ENCODE measurements around the gene DIABLO. TPM values are rescaled to one million over a fixed set of nuclear protein-coding genes. Genes with fewer than 3 reads are reported as not detected.
A peak's percentile ranks its signal among the peaks of the same experiment; 100 is the strongest.
"Not testable (repeated sequence)": the region's sequence is repeated elsewhere in the genome, so short reads cannot be mapped to it uniquely, and the experiment has no call there.

The DIABLO gene
- 28.1 TPM for polyA plus RNA-seq (ENCODE audit: insufficient read length)

GRCh38 chr12:122225683-122226365, at the start of gene DIABLO:
TSS of gene DIABLO (minus strand) at chr12:122226052. CDS start at chr12:122226014, 38 bp downstream.
- peak; percentile 99 for DNase-seq

GRCh38 chr12:122275459-122275858, 49.6 kb upstream of the DIABLO start:
- DNase-seq: no peak

GRCh38 chr12:122266230-122266901, 40.5 kb upstream of the DIABLO start, which contains the start of gene VPS33A:
TSS of gene VPS33A (minus strand) at chr12:122266494. CDS start at chr12:122266408, 86 bp downstream.
- DNase-seq: peak; percentile 99

GRCh38 chr12:122265886-122266229, 40.0 kb upstream of the DIABLO start:
- DNase-seq: peak; percentile 8

GRCh38 chr12:122265476-122265875, 39.6 kb upstream of the DIABLO start:
- no peak for DNase-seq

- DNase-seq: not testable (repeated sequence)
Observed at GRCh38 chr12:122260735-122261134, 34.9 kb upstream of the DIABLO start.

- DNase-seq: not testable (repeated sequence)
Observed at GRCh38 chr12:122258939-122259338, 33.1 kb upstream of the DIABLO start.

- DNase-seq: not testable (repeated sequence)
Observed at GRCh38 chr12:122258462-122258861, 32.6 kb upstream of the DIABLO start.

GRCh38 chr12:122250536-122250935, 24.7 kb upstream of the DIABLO start:
- no peak for DNase-seq

GRCh38 chr12:122250047-122250446, 24.2 kb upstream of the DIABLO start:
- no peak for DNase-seq

- DNase-seq: no peak
Observed at GRCh38 chr12:122245553-122245952, 19.7 kb upstream of the DIABLO start.

GRCh38 chr12:122244565-122245371, 18.9 kb upstream of the DIABLO start:
- DNase-seq: no peak

- DNase-seq: no peak
Observed at GRCh38 chr12:122243965-122244364, 18.1 kb upstream of the DIABLO start.

- no peak for DNase-seq
Observed at GRCh38 chr12:122238861-122239260, 13.0 kb upstream of the DIABLO start.

- no peak for DNase-seq
Observed at GRCh38 chr12:122235741-122236140, 9.9 kb upstream of the DIABLO start.

- DNase-seq: no peak
Observed at GRCh38 chr12:122232691-122233090, 6.8 kb upstream of the DIABLO start.

GRCh38 chr12:122230798-122231197, 4.9 kb upstream of the DIABLO start:
- no peak for DNase-seq

GRCh38 chr12:122228092-122228491, 2.2 kb upstream of the DIABLO start:
- no peak for DNase-seq

GRCh38 chr12:122227341-122227740, 1.5 kb upstream of the DIABLO start:
- DNase-seq: no peak

- no peak for DNase-seq
Observed at GRCh38 chr12:122226366-122227125, 694 bp upstream of the DIABLO start.

- no peak for DNase-seq
Observed at GRCh38 chr12:122216445-122216844, 9.4 kb downstream of the DIABLO start.

GRCh38 chr12:122215771-122216170, 10.1 kb downstream of the DIABLO start:
- DNase-seq: no peak
